Measurements from ENCODE around the gene FHIT. TPM values are rescaled to one million over a fixed set of nuclear protein-coding genes. Genes with fewer than 3 reads are reported as not detected.

FHIT gene
- total and polyA plus RNA-seq, 7 donors = 2.4 to 10.2 (median 6.1) TPM

- H3K4me3 ChIP-seq = no peak overlapping the region
- no peak for DNase-seq
- H3K36me3 ChIP-seq = no peaks in the 10 kb centered on the region
- H3K27me3 ChIP-seq = no peaks in the 10 kb centered on the region
- WGBS, 2 donors = 86% methylated on average over 3 of the region's 3 CpGs
- no peaks in the 10 kb centered on the region for H3K4me1 ChIP-seq
- H3K27ac ChIP-seq = no peak overlapping the region
- H3K9me3 ChIP-seq = no peaks in the 10 kb centered on the region
- TF ChIP-seq EP300 (IDR thresholded peaks at IDR 0.05) = no peak
- TF ChIP-seq CTCF (IDR thresholded peaks at IDR 0.05) = no peak
- no peak for TF ChIP-seq POLR2A (IDR thresholded peaks at IDR 0.05)
- TF ChIP-seq POLR2AphosphoS5 (IDR thresholded peaks at IDR 0.05) = no peak
- intact Hi-C loops (cut with DNase I) = no loop called here
Observed at GRCh38 chr3:60281970-60282369, 969.3 kb downstream of the FHIT start.

- intact Hi-C loops (cut with DNase I) = no loop called here
- no peak overlapping the region for H3K27ac ChIP-seq
- no peak for DNase-seq
- no peaks in the 10 kb centered on the region for H3K27me3 ChIP-seq
- no peak for TF ChIP-seq CTCF (IDR thresholded peaks at IDR 0.05)
- no peak for TF ChIP-seq POLR2A (IDR thresholded peaks at IDR 0.05)
- TF ChIP-seq POLR2AphosphoS5 (IDR thresholded peaks at IDR 0.05) = no peak
- no peak for TF ChIP-seq EP300 (IDR thresholded peaks at IDR 0.05)
- no peaks in the 10 kb centered on the region for H3K4me1 ChIP-seq
- no peaks in the 10 kb centered on the region for H3K36me3 ChIP-seq
- H3K9me3 ChIP-seq = no peaks in the 10 kb centered on the region
- H3K4me3 ChIP-seq = no peak overlapping the region
- WGBS, 2 donors = 90 to 94% methylated on average over 6 of the region's 6 CpGs
Observed at GRCh38 chr3:60277361-60277800, 973.9 kb downstream of the FHIT start.

GRCh38 chr3:60276615-60277014 lies 974.6 kb downstream of the FHIT start:
- Histone ChIP-seq H3K36me3 (no peaks in the 10 kb centered on the region), H3K9me3 (no peaks in the 10 kb centered on the region), H3K27me3 (no peaks in the 10 kb centered on the region), H3K4me1 (no peaks in the 10 kb centered on the region), H3K27ac (no peak overlapping the region), H3K4me3 (no peak overlapping the region)
- intact Hi-C loops (cut with DNase I) = no loop called here
- TF ChIP-seq EP300 (IDR thresholded peaks at IDR 0.05) (no peak), CTCF (IDR thresholded peaks at IDR 0.05) (no peak), POLR2A (IDR thresholded peaks at IDR 0.05) (no peak), POLR2AphosphoS5 (IDR thresholded peaks at IDR 0.05) (no peak)
- no peak for DNase-seq
- 68 to 95% methylated on average over 2 of the region's 2 CpGs for WGBS, 2 donors

GRCh38 chr3:60274646-60275045 lies 976.6 kb downstream of the FHIT start:
- intact Hi-C loops (cut with DNase I) = no loop called here
- Histone ChIP-seq H3K36me3 (no peaks in the 10 kb centered on the region), H3K4me1 (no peaks in the 10 kb centered on the region), H3K4me3 (no peak overlapping the region), H3K9me3 (no peaks in the 10 kb centered on the region), H3K27me3 (no peaks in the 10 kb centered on the region), H3K27ac (no peak overlapping the region)
- TF ChIP-seq POLR2A (IDR thresholded peaks at IDR 0.05) = no peak
- no peak for TF ChIP-seq EP300 (IDR thresholded peaks at IDR 0.05)
- TF ChIP-seq CTCF (IDR thresholded peaks at IDR 0.05) = no peak
- TF ChIP-seq POLR2AphosphoS5 (IDR thresholded peaks at IDR 0.05) = no peak
- no peak for DNase-seq

- Histone ChIP-seq H3K36me3 (no peaks in the 10 kb centered on the region), H3K27me3 (no peaks in the 10 kb centered on the region), H3K27ac (no peak overlapping the region), H3K4me1 (no peaks in the 10 kb centered on the region), H3K4me3 (no peak overlapping the region), H3K9me3 (no peaks in the 10 kb centered on the region)
- DNase-seq = no peak
- 86 to 88% methylated on average over 2 of the region's 2 CpGs for WGBS, 2 donors
- TF ChIP-seq EP300 (IDR thresholded peaks at IDR 0.05) (no peak), CTCF (IDR thresholded peaks at IDR 0.05) (no peak), POLR2AphosphoS5 (IDR thresholded peaks at IDR 0.05) (no peak), POLR2A (IDR thresholded peaks at IDR 0.05) (no peak)
- intact Hi-C loops (cut with DNase I) = no loop called here
Observed at GRCh38 chr3:60274098-60274497, 977.2 kb downstream of the FHIT start.
